ENCODE data around the gene TMEM135.
"Not testable (repeated sequence)": the region's sequence is repeated elsewhere in the genome, so short reads cannot be mapped to it uniquely, and the experiment has no call there.

The TMEM135 gene

DNA sequence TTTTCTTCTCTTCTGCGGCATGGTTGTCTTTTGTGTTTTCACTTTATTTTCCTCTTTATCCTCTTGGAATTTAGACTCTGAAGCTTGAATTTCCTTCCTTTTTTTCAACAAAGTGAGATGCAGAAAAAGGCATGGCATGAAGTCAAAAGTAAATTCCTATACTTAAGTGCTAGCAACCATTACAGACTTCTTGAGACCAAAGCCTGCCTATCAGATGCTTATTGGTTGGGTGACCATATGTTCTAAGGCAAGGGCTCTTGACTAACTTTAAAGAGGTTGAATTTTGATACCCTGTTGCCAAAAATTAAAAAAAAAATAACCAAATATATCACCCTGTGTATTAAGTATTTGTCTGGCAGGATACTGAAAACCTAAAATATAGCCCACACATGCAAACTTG is 237.4 kb downstream of the TMEM135 start:
- Histone ChIP-seq H3K79me2 (ENCODE audit: control insufficient read depth, low read length) (no peaks in the 10 kb centered on the region), H3F3A (ENCODE audit: control insufficient read depth, insufficient read depth) (no peaks in the 10 kb centered on the region), H3K4me2 (ENCODE audit: low read length) (no peak overlapping the region), H3K4me1 (ENCODE audit: control insufficient read depth, low read length) (no peaks in the 10 kb centered on the region), H4K20me1 (ENCODE audit: control insufficient read depth, insufficient read depth, low read depth, low read length) (no peaks in the 10 kb centered on the region), H3K4me3 (ENCODE audit: low read length) (no peak overlapping the region), H3K9me2 (replicated peaks; ENCODE audit: control insufficient read depth, low read length) (no peaks in the 10 kb centered on the region), H3K27ac (ENCODE audit: low read depth, low read length) (no peak overlapping the region), H3K9me3 (ENCODE audit: control insufficient read depth, insufficient read depth, low read length) (no peaks in the 10 kb centered on the region), H3K27me3 (ENCODE audit: control insufficient read depth, low read length) (no peaks in the 10 kb centered on the region), H3K36me3 (ENCODE audit: control insufficient read depth, low read length) (no peaks in the 10 kb centered on the region)
- TF ChIP-seq EZH2phosphoT487 (IDR thresholded peaks at IDR 0.05; ENCODE audit: borderline replicate concordance, low read length) (no peak), CTCF (IDR thresholded peaks at IDR 0.05; ENCODE audit: low read depth, low read length, poor library complexity, severe bottlenecking) (no peak)

- H3K36me3 ChIP-seq (ENCODE audit: control insufficient read depth, low read length), result no peaks in the 10 kb centered on the region
- H3K79me2 ChIP-seq (ENCODE audit: control insufficient read depth, low read length), result no peaks in the 10 kb centered on the region
- H3K27me3 ChIP-seq (ENCODE audit: control insufficient read depth, low read length), result no peaks in the 10 kb centered on the region
- no peak overlapping the region for H3K27ac ChIP-seq (ENCODE audit: low read depth, low read length)
- H3K4me3 ChIP-seq (ENCODE audit: low read length), result no peak overlapping the region
- TF ChIP-seq EZH2phosphoT487 (IDR thresholded peaks at IDR 0.05; ENCODE audit: borderline replicate concordance, low read length) (no peak), CTCF (IDR thresholded peaks at IDR 0.05; ENCODE audit: low read depth, low read length, poor library complexity, severe bottlenecking) (no peak)
- H3K4me1 ChIP-seq (ENCODE audit: control insufficient read depth, low read length), result no peaks in the 10 kb centered on the region
- H3K9me3 ChIP-seq (ENCODE audit: control insufficient read depth, insufficient read depth, low read length), result no peaks in the 10 kb centered on the region
- H3K4me2 ChIP-seq (ENCODE audit: low read length), result no peak overlapping the region
- no peaks in the 10 kb centered on the region for H4K20me1 ChIP-seq (ENCODE audit: control insufficient read depth, insufficient read depth, low read depth, low read length)
- no peaks in the 10 kb centered on the region for H3F3A ChIP-seq (ENCODE audit: control insufficient read depth, insufficient read depth)
- no peaks in the 10 kb centered on the region for H3K9me2 ChIP-seq (replicated peaks; ENCODE audit: control insufficient read depth, low read length)
Observed at GRCh38 chr11:87280143-87280542, 242.4 kb downstream of the TMEM135 start.

DNA sequence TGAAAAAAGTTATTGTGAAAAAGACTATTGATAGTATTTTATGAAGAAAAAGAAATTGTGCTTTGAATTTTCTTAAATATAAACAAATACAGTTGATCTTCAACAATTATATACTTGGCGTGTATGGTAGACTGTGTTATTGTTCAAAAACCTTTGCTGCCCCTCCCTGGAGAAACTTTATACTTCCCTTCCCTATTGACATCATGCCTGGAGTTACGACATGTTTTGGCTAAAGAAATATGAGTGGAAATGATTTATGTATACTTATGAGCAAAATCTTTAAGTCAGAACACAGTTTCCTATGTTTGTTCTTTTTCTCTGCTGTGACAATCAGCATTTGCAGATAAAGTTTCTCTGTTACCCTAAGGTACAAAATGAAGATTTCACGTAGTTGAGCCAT is 243.8 kb downstream of the TMEM135 start:
- H3K9me3 ChIP-seq (ENCODE audit: control insufficient read depth, insufficient read depth, low read length), result no peaks in the 10 kb centered on the region; the same call in 1 of the 2 replicates
- H3K4me3 ChIP-seq (ENCODE audit: low read length), result no peak overlapping the region
- H3K4me1 ChIP-seq (ENCODE audit: control insufficient read depth, low read length), result no peaks in the 10 kb centered on the region
- H3K79me2 ChIP-seq (ENCODE audit: control insufficient read depth, low read length), result no peaks in the 10 kb centered on the region
- no peak overlapping the region for H3K4me2 ChIP-seq (ENCODE audit: low read length)
- no peak overlapping the region for H3K27ac ChIP-seq (ENCODE audit: low read depth, low read length)
- H3K9me2 ChIP-seq (replicated peaks; ENCODE audit: control insufficient read depth, low read length), result no peaks in the 10 kb centered on the region
- H3K27me3 ChIP-seq (ENCODE audit: control insufficient read depth, low read length), result no peaks in the 10 kb centered on the region
- H3F3A ChIP-seq (ENCODE audit: control insufficient read depth, insufficient read depth), result no peaks in the 10 kb centered on the region
- no peaks in the 10 kb centered on the region for H3K36me3 ChIP-seq (ENCODE audit: control insufficient read depth, low read length)
- TF ChIP-seq EZH2phosphoT487 (IDR thresholded peaks at IDR 0.05; ENCODE audit: borderline replicate concordance, low read length) (no peak), CTCF (IDR thresholded peaks at IDR 0.05; ENCODE audit: low read depth, low read length, poor library complexity, severe bottlenecking) (no peak)
- no peaks in the 10 kb centered on the region for H4K20me1 ChIP-seq (ENCODE audit: control insufficient read depth, insufficient read depth, low read depth, low read length)

- Histone ChIP-seq H3F3A (ENCODE audit: control insufficient read depth, insufficient read depth) (no peaks in the 10 kb centered on the region), H4K20me1 (ENCODE audit: control insufficient read depth, insufficient read depth, low read depth, low read length) (no peaks in the 10 kb centered on the region), H3K27me3 (ENCODE audit: control insufficient read depth, low read length) (no peaks in the 10 kb centered on the region), H3K9me2 (replicated peaks; ENCODE audit: control insufficient read depth, low read length) (no peaks in the 10 kb centered on the region), H3K79me2 (ENCODE audit: control insufficient read depth, low read length) (no peaks in the 10 kb centered on the region), H3K4me2 (ENCODE audit: low read length) (no peak overlapping the region), H3K27ac (ENCODE audit: low read depth, low read length) (no peak overlapping the region), H3K9me3 (ENCODE audit: control insufficient read depth, insufficient read depth, low read length) (no peaks in the 10 kb centered on the region; the same call in 1 of the 2 replicates), H3K4me1 (ENCODE audit: control insufficient read depth, low read length) (no peaks in the 10 kb centered on the region), H3K4me3 (ENCODE audit: low read length) (no peak overlapping the region), H3K36me3 (ENCODE audit: control insufficient read depth, low read length) (no peaks in the 10 kb centered on the region)
- TF ChIP-seq EZH2phosphoT487 (IDR thresholded peaks at IDR 0.05; ENCODE audit: borderline replicate concordance, low read length) (no peak), CTCF (IDR thresholded peaks at IDR 0.05; ENCODE audit: low read depth, low read length, poor library complexity, severe bottlenecking) (no peak)
Observed at GRCh38 chr11:87284306-87284705, 246.6 kb downstream of the TMEM135 start.

DNA sequence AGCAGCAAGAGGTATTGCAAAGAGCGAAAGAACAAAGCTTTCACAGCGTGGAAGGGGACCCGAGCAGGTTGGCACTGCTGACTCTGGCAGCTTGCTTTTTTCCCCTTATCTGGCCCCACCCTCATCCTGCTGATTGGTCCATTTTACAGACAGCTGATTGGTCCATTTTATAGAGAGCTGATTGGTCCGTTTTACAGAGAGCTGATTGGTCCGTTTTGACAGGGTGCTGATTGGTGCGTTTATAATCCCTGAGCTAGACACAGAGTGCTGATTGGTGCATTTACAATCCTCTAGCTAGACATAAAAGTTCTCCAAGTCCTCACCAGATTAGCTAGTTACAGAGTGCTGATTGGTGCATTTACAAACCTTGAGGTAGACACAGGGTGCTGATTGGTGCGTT is 247.9 kb downstream of the TMEM135 start:
- H3K79me2 ChIP-seq (ENCODE audit: control insufficient read depth, low read length); H3K4me3 ChIP-seq (ENCODE audit: low read length); H4K20me1 ChIP-seq (ENCODE audit: control insufficient read depth, insufficient read depth, low read depth, low read length); H3K27ac ChIP-seq (ENCODE audit: low read depth, low read length); H3K9me2 ChIP-seq (replicated peaks; ENCODE audit: control insufficient read depth, low read length); H3K36me3 ChIP-seq (ENCODE audit: control insufficient read depth, low read length); H3K4me2 ChIP-seq (ENCODE audit: low read length); H3K9me3 ChIP-seq (ENCODE audit: control insufficient read depth, insufficient read depth, low read length); H3K27me3 ChIP-seq (ENCODE audit: control insufficient read depth, low read length); H3K4me1 ChIP-seq (ENCODE audit: control insufficient read depth, low read length); H3F3A ChIP-seq (ENCODE audit: control insufficient read depth, insufficient read depth): not testable (repeated sequence)
